GM18508 (cell line): Measurements from ENCODE around the gene PCDHGA1.
A peak's percentile ranks its signal among the peaks of the same experiment; 100 is the strongest.
"Not testable (repeated sequence)": the region's sequence is repeated elsewhere in the genome, so short reads cannot be mapped to it uniquely, and the experiment has no call there.

Experiments used
- ATAC-seq: cut with Tn5 transposase; IDR thresholded peaks from one replicate; pipeline ENCODE4 v1.9.1; 2021; ENCODE audit warnings: moderate number of reproducible peaks; ENCODE audit not compliant: insufficient read depth, unreplicated experiment

PCDHGA1 gene

DNA sequence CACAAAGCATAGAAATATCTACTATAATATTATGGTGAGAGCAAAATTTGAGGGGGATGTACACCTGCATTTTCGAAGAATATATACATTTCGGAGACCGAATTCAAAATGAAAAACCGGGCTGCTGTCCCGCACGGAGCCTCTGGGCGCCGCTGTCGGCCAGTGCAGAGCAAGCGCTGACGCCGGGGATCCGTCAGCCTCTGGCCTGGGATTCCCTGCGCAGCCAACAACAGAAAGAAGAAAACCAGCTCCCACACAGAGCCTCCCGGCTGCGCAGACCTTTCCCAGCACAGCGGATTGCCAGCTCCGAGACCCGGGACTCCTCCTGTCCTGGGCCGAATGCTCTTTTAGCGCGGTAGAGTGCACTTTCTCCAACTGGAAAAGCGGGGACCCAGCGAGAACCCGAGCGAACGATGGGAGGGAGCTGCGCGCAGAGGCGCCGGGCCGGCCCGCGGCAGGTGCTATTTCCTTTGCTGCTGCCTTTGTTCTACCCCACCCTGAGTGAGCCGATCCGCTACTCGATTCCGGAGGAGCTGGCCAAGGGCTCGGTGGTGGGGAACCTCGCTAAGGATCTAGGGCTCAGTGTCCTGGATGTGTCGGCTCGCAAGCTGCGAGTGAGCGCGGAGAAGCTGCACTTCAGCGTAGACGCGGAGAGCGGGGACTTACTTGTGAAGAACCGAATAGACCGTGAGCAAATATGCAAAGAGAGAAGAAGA is 77.6 kb downstream of the PCDHGA1 start, which contains the start of gene PCDHGB6:
Gene PCDHGB6 (plus strand): TSS at position 232 of the 716 bp plus-strand sequence. CDS start 182 bp downstream, at position 414.
- ATAC-seq = not testable (repeated sequence)

DNA sequence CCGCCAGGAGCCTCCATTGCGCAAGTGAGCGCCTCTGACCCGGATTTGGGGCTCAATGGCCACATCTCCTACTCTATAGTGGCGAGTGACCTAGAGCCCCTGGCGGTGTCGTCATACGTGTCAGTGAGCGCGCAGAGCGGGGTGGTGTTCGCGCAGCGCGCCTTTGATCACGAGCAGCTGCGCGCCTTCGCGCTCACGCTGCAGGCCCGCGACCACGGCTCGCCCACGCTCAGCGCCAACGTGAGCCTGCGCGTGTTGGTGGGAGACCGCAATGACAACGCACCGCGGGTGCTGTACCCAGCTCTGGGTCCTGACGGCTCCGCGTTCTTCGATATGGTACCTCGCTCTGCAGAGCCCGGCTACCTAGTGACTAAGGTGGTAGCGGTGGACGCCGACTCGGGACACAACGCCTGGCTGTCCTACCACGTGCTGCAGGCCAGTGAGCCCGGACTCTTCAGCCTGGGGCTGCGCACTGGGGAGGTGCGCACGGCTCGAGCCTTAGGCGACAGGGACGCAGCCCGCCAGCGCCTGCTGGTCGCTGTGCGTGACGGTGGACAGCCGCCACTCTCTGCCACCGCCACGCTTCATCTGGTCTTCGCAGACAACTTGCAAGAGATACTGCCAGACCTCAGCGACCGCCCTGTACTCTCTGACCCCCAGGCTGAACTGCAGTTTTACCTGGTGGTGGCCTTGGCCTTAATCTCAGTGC is 79.4 kb downstream of the PCDHGA1 start:
- no peak for ATAC-seq

DNA sequence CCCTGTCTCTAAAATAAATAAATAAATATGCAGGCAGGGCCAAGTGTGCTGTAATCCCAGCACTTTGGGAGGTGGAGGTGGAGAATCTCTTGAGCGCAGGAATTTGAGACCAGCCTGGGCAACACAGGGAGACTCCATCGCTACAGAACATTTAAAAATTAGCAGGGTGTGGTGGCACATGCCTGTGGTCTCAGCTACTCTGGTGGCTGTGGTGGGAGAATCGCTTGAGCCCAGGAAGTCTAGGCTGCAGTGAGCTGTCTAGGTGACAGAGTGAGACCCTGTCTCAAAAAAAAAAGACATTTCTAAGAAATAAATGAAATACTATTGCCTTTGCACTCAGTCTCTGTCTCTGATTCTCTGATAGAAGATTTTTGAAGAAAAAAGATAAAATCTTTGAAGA is 81.3 kb downstream of the PCDHGA1 start:
- ATAC-seq = no peak

DNA sequence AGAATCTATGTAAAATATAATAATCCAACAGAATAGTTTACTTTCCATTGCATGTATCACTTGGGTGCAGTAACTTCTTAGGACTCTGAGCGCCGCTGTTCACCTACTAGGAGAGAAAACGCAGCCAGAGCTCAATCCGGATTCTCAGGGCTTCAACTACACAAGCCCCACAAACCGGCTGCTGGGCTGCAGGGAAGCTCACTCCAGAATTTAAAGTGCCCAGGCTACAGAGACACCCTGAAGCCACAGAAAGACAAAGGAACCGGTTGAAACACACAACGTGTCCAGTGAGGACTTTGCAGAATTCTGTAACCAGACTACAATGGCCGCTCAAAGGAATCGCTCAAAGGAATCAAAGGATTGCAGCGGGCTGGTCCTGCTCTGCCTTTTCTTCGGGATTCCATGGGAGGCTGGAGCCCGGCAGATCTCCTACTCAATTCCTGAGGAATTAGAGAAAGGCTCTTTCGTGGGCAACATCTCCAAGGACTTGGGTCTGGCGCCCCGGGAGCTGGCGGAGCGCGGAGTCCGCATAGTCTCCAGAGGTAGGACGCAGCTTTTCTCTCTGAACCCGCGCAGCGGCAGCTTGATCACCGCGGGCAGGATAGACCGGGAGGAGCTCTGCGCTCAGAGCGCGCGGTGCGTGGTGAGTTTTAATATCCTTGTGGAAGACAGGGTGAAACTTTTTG is 82.7 kb downstream of the PCDHGA1 start, which contains the start of gene PCDHGA10:
Gene PCDHGA10 (plus strand): TSS at position 134 of the 686 bp plus-strand sequence. CDS start 189 bp downstream, at position 323.
- peak; percentile 69 for ATAC-seq

DNA sequence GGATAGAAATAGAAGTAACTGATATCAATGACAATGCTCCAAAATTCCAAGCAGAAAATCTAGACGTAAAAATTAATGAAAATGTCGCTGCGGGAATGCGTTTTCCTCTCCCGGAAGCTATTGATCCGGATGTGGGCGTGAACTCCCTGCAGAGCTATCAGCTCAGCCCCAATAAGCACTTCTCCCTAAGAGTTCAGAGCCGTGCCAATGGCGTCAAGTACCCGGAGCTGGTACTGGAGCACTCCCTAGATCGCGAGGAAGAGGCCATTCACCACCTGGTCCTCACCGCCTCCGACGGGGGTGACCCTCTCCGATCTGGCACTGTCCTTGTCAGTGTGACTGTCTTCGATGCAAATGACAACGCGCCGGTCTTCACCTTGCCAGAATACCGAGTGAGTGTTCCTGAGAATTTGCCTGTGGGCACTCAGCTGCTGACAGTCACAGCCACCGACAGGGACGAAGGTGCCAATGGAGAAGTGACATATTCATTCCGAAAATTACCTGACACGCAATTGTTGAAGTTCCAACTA is 83.3 kb downstream of the PCDHGA1 start:
- no peak for ATAC-seq

DNA sequence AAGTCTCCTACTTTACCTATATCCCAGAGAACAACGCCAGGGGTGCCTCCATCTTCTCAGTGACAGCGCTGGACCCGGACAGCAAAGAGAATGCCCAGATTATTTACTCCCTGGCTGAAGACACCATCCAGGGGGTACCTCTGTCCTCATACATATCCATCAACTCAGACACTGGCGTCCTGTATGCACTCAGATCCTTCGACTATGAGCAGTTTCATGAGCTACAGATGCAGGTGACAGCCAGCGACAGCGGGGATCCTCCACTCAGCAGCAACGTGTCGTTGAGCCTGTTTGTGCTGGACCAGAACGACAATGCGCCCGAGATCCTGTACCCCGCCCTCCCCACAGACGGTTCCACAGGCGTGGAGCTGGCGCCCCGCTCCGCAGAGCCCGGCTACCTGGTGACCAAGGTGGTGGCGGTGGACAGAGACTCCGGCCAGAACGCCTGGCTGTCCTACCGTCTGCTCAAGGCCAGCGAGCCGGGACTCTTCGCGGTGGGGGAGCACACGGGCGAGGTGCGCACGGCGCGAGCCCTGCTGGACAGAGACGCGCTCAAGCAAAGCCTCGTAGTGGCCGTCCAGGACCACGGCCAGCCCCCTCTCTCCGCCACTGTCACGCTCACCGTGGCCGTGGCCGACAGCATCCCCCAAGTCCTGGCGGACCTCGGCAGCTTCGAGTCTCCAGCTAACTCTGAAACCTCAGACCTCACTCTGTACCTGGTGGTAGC is 84.4 kb downstream of the PCDHGA1 start:
- not testable (repeated sequence) for ATAC-seq

DNA sequence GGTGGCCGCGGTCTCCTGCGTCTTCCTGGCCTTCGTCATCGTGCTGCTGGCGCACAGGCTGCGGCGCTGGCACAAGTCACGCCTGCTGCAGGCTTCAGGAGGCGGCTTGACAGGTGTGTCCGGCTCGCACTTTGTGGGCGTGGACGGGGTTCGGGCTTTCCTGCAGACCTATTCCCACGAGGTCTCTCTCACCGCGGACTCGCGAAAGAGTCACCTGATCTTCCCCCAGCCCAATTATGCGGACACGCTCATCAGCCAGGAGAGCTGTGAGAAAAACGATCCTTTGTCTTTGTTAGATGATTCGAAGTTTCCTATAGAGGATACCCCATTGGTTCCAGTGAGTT is 84.9 kb downstream of the PCDHGA1 start:
- not testable (repeated sequence) for ATAC-seq

DNA sequence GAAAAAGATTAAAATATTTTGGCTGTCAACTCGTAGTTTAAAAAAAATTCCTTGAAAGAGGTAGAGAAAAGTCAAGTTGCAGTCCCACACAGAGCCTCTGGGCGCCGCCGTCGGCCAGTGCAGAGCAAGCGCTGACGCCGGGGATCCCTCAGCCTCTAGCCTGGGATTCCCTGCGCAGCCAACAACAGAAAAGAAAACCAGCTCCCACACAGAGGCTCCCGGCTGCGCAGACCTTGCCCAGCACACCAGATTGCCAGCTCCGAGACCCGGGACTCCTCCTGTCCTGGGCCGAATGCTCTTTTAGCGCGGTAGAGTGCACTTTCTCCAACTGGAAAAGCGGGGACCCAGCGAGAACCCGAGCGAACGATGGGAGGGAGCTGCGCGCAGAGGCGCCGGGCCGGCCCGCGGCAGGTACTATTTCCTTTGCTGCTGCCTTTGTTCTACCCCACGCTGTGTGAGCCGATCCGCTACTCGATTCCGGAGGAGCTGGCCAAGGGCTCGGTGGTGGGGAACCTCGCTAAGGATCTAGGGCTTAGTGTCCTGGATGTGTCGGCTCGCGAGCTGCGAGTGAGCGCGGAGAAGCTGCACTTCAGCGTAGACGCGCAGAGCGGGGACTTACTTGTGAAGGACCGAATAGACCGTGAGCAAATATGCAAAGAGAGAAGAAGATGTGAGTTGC is 87.3 kb downstream of the PCDHGA1 start, which contains the start of gene PCDHGB7:
Gene PCDHGB7 (plus strand): TSS at position 184 of the 679 bp plus-strand sequence. CDS start 183 bp downstream, at position 367.
- ATAC-seq = peak; percentile 51

DNA sequence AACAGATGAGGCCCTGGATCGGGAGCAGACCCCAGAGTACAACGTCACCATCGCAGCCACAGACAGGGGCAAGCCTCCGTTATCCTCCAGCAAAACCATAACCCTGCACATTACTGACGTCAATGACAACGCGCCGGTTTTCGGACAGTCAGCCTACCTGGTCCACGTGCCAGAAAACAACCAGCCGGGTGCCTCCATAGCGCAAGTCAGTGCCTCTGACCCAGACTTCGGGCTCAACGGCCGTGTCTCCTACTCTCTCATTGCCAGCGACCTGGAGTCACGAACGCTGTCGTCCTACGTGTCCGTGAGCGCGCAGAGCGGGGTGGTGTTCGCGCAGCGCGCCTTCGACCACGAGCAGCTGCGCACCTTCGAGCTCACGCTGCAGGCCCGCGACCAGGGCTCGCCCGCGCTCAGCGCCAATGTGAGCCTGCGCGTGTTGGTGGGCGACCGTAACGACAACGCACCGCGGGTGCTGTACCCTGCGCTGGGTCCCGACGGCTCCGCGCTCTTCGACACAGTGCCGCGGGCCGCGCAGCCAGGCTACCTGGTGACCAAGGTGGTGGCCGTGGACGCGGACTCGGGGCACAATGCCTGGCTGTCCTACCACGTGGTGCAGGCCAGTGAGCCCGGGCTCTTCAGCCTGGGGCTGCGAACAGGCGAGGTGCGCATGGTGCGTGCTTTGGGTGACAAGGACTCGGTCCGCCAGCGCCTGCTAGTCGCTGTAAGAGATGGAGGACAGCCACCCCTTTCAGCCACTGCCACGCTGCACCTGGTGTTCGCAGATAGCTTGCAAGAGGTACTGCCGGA is 89.0 kb downstream of the PCDHGA1 start:
- no peak for ATAC-seq

DNA sequence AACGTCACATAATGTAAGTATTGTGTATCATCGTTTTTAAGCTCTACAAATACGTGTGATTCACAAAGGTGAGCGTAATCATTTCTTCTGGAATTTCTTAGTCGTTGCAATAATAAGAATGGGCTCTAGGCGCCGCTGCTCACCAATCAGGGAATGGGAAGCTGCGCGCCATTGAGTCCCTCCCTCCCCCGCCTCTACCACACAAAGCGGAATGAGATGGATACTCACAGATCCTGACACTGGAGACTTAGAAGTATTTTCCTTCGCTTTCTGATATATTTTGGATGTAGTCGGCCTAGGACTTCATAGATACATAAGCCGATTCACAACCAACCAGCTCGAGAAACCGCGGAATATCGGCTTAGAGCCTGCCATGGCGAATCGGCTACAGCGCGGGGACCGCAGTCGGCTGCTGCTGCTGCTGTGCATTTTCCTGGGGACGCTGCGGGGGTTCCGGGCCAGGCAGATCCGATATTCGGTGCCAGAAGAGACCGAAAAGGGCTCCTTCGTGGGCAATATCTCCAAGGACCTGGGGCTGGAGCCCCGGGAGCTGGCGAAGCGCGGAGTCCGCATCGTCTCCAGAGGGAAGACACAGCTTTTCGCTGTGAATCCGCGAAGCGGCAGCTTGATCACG is 90.7 kb downstream of the PCDHGA1 start, which contains the start of gene PCDHGA11:
Gene PCDHGA11 (plus strand): TSS at position 197 of the 634 bp plus-strand sequence. CDS start 177 bp downstream, at position 374.
- no peak for ATAC-seq

DNA sequence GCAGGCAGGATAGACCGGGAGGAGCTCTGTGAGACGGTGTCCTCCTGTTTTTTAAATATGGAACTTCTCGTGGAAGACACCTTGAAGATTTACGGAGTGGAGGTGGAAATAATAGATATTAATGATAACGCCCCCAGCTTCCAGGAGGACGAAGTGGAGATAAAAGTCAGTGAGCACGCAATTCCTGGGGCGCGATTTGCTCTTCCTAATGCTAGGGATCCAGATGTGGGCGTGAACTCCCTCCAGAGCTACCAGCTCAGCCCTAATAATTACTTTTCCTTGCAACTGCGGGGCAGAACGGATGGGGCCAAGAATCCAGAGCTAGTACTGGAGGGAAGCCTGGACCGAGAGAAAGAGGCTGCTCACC is 91.2 kb downstream of the PCDHGA1 start:
- ATAC-seq = no peak

DNA sequence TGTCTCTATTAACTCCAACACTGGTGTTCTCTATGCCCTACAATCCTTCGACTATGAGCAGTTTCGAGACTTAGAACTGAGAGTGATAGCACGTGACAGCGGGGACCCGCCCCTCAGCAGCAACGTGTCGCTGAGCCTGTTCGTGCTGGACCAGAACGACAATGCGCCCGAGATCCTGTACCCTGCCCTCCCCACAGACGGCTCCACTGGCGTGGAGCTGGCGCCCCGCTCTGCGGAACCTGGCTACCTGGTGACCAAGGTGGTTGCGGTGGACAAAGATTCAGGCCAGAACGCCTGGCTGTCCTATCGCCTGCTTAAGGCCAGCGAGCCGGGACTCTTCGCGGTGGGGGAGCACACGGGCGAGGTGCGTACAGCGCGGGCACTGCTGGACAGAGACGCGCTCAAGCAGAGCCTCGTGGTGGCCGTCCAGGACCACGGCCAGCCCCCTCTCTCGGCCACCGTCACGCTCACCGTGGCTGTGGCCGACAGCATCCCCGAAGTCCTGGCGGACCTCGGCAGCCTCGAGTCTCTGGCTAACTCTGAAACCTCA is 92.5 kb downstream of the PCDHGA1 start:
- ATAC-seq = no peak

DNA sequence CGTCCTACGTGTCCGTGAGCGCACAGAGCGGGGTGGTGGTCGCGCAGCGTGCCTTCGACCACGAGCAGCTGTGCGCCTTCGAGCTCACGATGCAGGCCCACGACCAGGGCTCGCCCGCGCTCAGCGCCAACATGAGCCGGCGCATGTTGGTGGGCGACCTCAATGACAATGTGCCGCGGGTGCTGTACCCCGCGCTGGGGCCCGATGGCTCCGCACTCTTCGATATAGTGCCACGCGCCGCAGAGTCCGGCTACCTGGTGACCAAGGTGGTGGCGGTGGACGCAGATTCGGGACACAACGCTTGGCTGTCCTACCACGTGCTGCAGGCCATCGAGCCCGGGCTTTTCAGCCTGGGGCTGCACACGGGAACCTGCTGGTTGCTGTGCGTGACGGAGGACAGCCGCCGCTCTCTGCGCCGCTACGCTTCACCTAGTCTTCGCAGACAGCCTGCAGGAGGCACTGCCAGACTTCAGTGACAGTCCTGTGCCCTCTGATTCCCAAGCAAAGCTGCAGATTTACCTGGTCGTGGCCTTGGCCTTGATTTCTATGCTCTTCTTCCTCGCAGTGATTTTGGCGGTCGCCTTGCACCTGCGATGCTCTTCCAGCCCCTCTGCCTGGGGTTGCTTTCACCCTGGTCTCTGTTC is 97.6 kb downstream of the PCDHGA1 start:
- ATAC-seq = no peak

DNA sequence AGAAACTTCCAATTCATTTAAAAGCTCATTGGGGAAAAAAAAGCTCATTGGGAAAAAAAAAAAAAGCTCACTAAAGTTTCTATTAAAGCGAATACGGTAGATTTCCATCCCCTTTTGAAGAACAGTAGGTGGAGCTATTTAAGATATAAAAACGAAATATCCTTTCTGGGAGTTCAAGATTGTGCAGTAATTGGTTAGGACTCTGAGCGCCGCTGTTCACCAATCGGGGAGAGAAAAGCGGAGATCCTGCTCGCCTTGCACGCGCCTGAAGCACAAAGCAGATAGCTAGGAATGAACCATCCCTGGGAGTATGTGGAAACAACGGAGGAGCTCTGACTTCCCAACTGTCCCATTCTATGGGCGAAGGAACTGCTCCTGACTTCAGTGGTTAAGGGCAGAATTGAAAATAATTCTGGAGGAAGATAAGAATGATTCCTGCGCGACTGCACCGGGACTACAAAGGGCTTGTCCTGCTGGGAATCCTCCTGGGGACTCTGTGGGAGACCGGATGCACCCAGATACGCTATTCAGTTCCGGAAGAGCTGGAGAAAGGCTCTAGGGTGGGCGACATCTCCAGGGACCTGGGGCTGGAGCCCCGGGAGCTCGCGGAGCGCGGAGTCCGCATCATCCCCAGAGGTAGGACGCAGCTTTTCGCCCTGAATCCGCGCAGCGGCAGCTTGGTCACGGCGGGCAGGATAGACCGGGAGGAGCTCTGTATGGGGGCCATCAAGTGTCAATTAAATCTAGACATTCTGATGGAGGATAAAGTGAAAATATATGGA is 100.2 kb downstream of the PCDHGA1 start, which contains the start of gene PCDHGA12:
Gene PCDHGA12 (plus strand): TSS at position 176 of the 782 bp plus-strand sequence. CDS start 253 bp downstream, at position 429.
- ATAC-seq = no peak

DNA sequence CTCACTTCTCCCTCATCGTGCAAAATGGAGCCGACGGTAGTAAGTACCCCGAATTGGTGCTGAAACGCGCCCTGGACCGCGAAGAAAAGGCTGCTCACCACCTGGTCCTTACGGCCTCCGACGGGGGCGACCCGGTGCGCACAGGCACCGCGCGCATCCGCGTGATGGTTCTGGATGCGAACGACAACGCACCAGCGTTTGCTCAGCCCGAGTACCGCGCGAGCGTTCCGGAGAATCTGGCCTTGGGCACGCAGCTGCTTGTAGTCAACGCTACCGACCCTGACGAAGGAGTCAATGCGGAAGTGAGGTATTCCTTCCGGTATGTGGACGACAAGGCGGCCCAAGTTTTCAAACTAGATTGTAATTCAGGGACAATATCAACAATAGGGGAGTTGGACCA is 101.0 kb downstream of the PCDHGA1 start:
- ATAC-seq = no peak

DNA sequence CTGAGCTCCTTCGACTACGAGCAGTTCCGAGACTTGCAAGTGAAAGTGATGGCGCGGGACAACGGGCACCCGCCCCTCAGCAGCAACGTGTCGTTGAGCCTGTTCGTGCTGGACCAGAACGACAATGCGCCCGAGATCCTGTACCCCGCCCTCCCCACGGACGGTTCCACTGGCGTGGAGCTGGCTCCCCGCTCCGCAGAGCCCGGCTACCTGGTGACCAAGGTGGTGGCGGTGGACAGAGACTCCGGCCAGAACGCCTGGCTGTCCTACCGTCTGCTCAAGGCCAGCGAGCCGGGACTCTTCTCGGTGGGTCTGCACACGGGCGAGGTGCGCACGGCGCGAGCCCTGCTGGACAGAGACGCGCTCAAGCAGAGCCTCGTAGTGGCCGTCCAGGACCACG is 102.0 kb downstream of the PCDHGA1 start:
- ATAC-seq = not testable (repeated sequence)
